B cell (primary cell): ENCODE data around the gene MAGI2. TPM values are rescaled to one million over a fixed set of nuclear protein-coding genes. Genes with fewer than 3 reads are reported as not detected.

Experiments
- ATAC-seq: fragments of 200-7000 bp; cut with Tn5 transposase; one replicate; pipeline ENCODE4 v1.10.0; 2021; ENCODE audit warnings: low read depth, mild to moderate bottlenecking, moderate number of reproducible peaks, moderate library complexity
- CTCF ChIA-PET: fragments of 350-600 bp; sonication (Branson Sonifier 250); formaldehyde crosslinking; loops from one replicate; lab custom pipeline; 2021; ENCODE audit warnings: antibody characterized with exemption, inconsistent platforms; lab: Charles Lee
- POLR2A ChIA-PET: fragments of 350-600 bp; sonication (Branson Sonifier 250); formaldehyde crosslinking; loops from one replicate; lab custom pipeline; 2021; ENCODE audit warnings: antibody characterized with exemption; lab: Charles Lee
- DNase-seq: peaks from one replicate; pipeline ENCODE4 v3.0.0; 2013
- H2AFZ ChIP-seq: 2 replicates; pipeline ENCODE4 v1.6.1; 2012; ENCODE audit warnings: mild to moderate bottlenecking, low read depth, low read length; ENCODE audit not compliant: insufficient read depth, poor library complexity, severe bottlenecking
- H3K27ac ChIP-seq, 2 donors: 1 replicate in 1 of 2; 2 replicates in 1 of 2; pipeline ENCODE4 v1.5.1; 2012 to 2013; ENCODE audit warnings: low read length in 2 of 2, mild to moderate bottlenecking in 2 of 2, moderate library complexity in 1 of 2
- H3K27me3 ChIP-seq, 4 experiments: fragments of 200-600 bp in 1 of 4; sonication (generic) in 1 of 4; replicated peaks in 1 of 4; 1 replicate in 2 of 4; 2 replicates in 2 of 4; pipeline versions ENCODE4 v1.6.1 to v1.7.0; 2013 to 2016; ENCODE audit warnings: low read length in 3 of 4, mild to moderate bottlenecking in 2 of 4, mixed read lengths in 1 of 4, moderate library complexity in 1 of 4; ENCODE audit not compliant: insufficient read depth in 4 of 4, control insufficient read depth in 3 of 4; ENCODE audit errors: control extremely low read depth in 1 of 4
- H3K36me3 ChIP-seq, 2 experiments: replicated peaks in 1 of 2; 1 replicate in 1 of 2; 2 replicates in 1 of 2; pipeline versions ENCODE4 v1.6.1 to v1.7.1; 2013; ENCODE audit warnings: low read length in 1 of 2; ENCODE audit not compliant: insufficient read depth in 2 of 2, control insufficient read depth in 1 of 2; ENCODE audit errors: control extremely low read depth in 1 of 2, extremely low read depth in 1 of 2
- H3K4me1 ChIP-seq, 2 donors: fragments of 200-600 bp in 1 of 2; sonication (generic) in 1 of 2; 1 replicate in 1 of 2; 2 replicates in 1 of 2; pipeline versions ENCODE4 v1.5.1 to v1.6.1; 2013 to 2017; ENCODE audit warnings: low read length in 2 of 2; ENCODE audit not compliant: control insufficient read depth in 2 of 2, insufficient read depth in 2 of 2
- H3K4me2 ChIP-seq: replicated peaks from 2 replicates; pipeline ENCODE3; 2012; ENCODE audit warnings: mild to moderate bottlenecking, low read depth, low read length; ENCODE audit not compliant: poor library complexity, severe bottlenecking
- H3K4me3 ChIP-seq, 5 experiments: fragments of 200-600 bp in 1 of 5; sonication (generic) in 1 of 5; 1 replicate in 3 of 5; 2 replicates in 2 of 5; pipeline versions ENCODE4 v1.5.1 to v1.7.0; 2011 to 2016; ENCODE audit warnings: low read length in 4 of 5, mild to moderate bottlenecking in 4 of 5, low read depth in 2 of 5, control low read depth in 1 of 5, moderate library complexity in 1 of 5; ENCODE audit not compliant: insufficient read depth in 1 of 5; ENCODE audit errors: control extremely low read depth in 1 of 5, extremely low read depth in 1 of 5
- H3K79me2 ChIP-seq: fragments of 200-600 bp; sonication (generic); one replicate; pipeline ENCODE4 v1.6.0; 2016; ENCODE audit warnings: low read length; ENCODE audit not compliant: control insufficient read depth, insufficient read depth
- H3K9ac ChIP-seq: fragments of 200-600 bp; sonication (generic); 2 replicates; pipeline ENCODE4 v1.6.1; 2017; ENCODE audit warnings: mild to moderate bottlenecking, low read length, moderate library complexity
- H3K9me3 ChIP-seq, 3 donors: one replicate each; pipeline versions ENCODE4 v1.6.1 to v1.7.1; 2013; ENCODE audit warnings: low read length in 2 of 3; ENCODE audit not compliant: control insufficient read depth in 2 of 3, insufficient read depth in 1 of 3; ENCODE audit errors: control extremely low read depth in 1 of 3
- H4K20me1 ChIP-seq: 2 replicates; pipeline ENCODE4 v1.6.0; 2012; ENCODE audit warnings: mild to moderate bottlenecking, low read length; ENCODE audit not compliant: insufficient read depth, control insufficient read depth, poor library complexity, severe bottlenecking
- H3K27ac Mint-ChIP-seq: one replicate; pipeline ENCODE4 v1.8.0; 2021; ENCODE audit warnings: mixed read lengths
- H3K27me3 Mint-ChIP-seq: one replicate; pipeline ENCODE4 v1.8.0; 2021; ENCODE audit warnings: mixed read lengths
- H3K4me1 Mint-ChIP-seq: one replicate; pipeline ENCODE4 v1.8.0; 2021; ENCODE audit warnings: mixed read lengths
- H3K4me3 Mint-ChIP-seq: one replicate; pipeline ENCODE4 v1.8.0; 2021; ENCODE audit warnings: mixed read lengths
- H3K9me3 Mint-ChIP-seq: one replicate; pipeline ENCODE4 v1.8.0; 2022; ENCODE audit warnings: mixed read lengths; ENCODE audit not compliant: insufficient read depth
- EZH2 ChIP-seq: IDR thresholded peaks from 2 replicates; pipeline ENCODE4 v1.6.1; 2012; ENCODE audit warnings: borderline replicate concordance, low read depth, mild to moderate bottlenecking, moderate library complexity, low read length; ENCODE audit not compliant: insufficient read depth, poor library complexity, severe bottlenecking
- WGBS: methylation state at CpG from one replicate; pipeline ENCODE4 v1.1.5; 2013; ENCODE audit warnings: missing lambda C conversion rate; ENCODE audit not compliant: insufficient coverage; 5-methylcytosine and 5-hydroxymethylcytosine counted together
- intact Hi-C: fragments of 100-400 bp; cut with micrococcal nuclease; formaldehyde crosslinking; loops from one replicate; pipeline ENCODE4 v1.10.0; 2022
- polyA plus RNA-seq: library from polyadenylated mRNA; depleted of rRNA; stranded (reverse); fragments of >200 nt; gene quantifications from 2 replicates; pipeline ENCODE4 v1.2.3, GENCODE V29; 2012
- total RNA-seq, 2 donors: library from RNA; stranded (reverse); fragments of 120-200 nt in 1 of 2; gene quantifications; 1 replicate in 1 of 2; 2 replicates in 1 of 2; pipeline versions ENCODE4 v1.2.3 to v1.2.4, GENCODE V29; 2013 to 2022
- TF ChIP-seq, protein P1 (sequence below): fragments of 200-600 bp; IDR thresholded peaks from one replicate; pipeline ENCODE4 v1.8.0; 2022; ENCODE audit warnings: antibody characterized with exemption, mild to moderate bottlenecking

Gene MAGI2
- total and polyA plus RNA-seq, 2 donors (not counting 1 experiment from before 2014, with no cell fraction given): 0.16 to 0.64 TPM

GRCh38 chr7:78864339-78864738 is 589.1 kb downstream of the MAGI2 start:
- Histone ChIP-seq H3K79me2 (no peaks in the 10 kb centered on the region), H3K4me2 (no peak overlapping the region), H3K4me1 (no peaks in the 10 kb centered on the region), H3K4me3 (no peak overlapping the region), H4K20me1 (no peaks in the 10 kb centered on the region), H2AFZ (no peak overlapping the region), H3K36me3 (no peaks in the 10 kb centered on the region), H3K9me3 (no peaks in the 10 kb centered on the region), H3K9ac (no peak overlapping the region), H3K27ac (no peak overlapping the region), H3K27me3 (no peaks in the 10 kb centered on the region)
- no peak overlapping the region for H3K4me3 Mint-ChIP-seq
- peaks cover under 1% of the 10 kb centered on the region for H3K9me3 Mint-ChIP-seq
- H3K27ac Mint-ChIP-seq: no peak overlapping the region
- ATAC-seq: no peak
- ChIA-PET CTCF (no interaction called here), POLR2A (no interaction called here)
- H3K27me3 Mint-ChIP-seq: no peaks in the 10 kb centered on the region
- no peaks in the 10 kb centered on the region for H3K4me1 Mint-ChIP-seq
- no peak for TF ChIP-seq EZH2
- intact Hi-C loops: no loop called here
- DNase-seq: no peak

DNA sequence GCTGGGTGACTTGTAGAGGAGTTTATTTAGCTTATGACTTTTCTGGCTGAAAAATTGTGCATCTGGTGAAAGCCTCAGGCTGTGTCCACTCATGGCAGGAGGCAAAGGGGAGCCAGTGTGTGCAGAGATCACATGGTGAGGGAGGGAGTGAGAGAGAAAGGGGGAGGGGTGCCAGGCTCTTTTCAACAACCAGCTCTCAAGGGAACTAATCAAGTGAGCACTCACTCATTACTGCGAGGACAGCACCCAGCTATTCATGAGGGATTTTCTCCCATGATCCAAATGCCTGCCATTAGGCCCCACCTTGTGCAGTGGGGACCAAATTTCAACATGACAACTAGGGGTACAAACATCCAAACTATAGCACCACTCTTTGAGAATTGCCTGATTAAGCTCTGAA is 590.2 kb downstream of the MAGI2 start:
- H3K27ac Mint-ChIP-seq: no peak overlapping the region
- no peak overlapping the region for H3K4me3 Mint-ChIP-seq
- H3K9me3 ChIP-seq: no peaks in the 10 kb centered on the region
- no peaks in the 10 kb centered on the region for H3K36me3 ChIP-seq
- H2AFZ ChIP-seq: no peak overlapping the region
- H3K9ac ChIP-seq: no peak overlapping the region
- POLR2A ChIA-PET: no interaction called here
- ATAC-seq (no peak), DNase-seq (no peak)
- CTCF ChIA-PET: no interaction called here
- H3K4me2 ChIP-seq: no peak overlapping the region
- H3K27me3 ChIP-seq: no peaks in the 10 kb centered on the region
- intact Hi-C loops: no loop called here
- H3K4me3 ChIP-seq: no peak overlapping the region
- H4K20me1 ChIP-seq: no peaks in the 10 kb centered on the region
- TF ChIP-seq EZH2: no peak
- TF ChIP-seq, protein P1, sequence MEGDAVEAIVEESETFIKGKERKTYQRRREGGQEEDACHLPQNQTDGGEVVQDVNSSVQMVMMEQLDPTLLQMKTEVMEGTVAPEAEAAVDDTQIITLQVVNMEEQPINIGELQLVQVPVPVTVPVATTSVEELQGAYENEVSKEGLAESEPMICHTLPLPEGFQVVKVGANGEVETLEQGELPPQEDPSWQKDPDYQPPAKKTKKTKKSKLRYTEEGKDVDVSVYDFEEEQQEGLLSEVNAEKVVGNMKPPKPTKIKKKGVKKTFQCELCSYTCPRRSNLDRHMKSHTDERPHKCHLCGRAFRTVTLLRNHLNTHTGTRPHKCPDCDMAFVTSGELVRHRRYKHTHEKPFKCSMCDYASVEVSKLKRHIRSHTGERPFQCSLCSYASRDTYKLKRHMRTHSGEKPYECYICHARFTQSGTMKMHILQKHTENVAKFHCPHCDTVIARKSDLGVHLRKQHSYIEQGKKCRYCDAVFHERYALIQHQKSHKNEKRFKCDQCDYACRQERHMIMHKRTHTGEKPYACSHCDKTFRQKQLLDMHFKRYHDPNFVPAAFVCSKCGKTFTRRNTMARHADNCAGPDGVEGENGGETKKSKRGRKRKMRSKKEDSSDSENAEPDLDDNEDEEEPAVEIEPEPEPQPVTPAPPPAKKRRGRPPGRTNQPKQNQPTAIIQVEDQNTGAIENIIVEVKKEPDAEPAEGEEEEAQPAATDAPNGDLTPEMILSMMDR: no peak
- 70% methylated on average over 1 of the region's 1 CpG for WGBS
- H3K4me1 ChIP-seq: no peaks in the 10 kb centered on the region
- H3K4me1 Mint-ChIP-seq: no peaks in the 10 kb centered on the region
- no peak overlapping the region for H3K27ac ChIP-seq
- H3K79me2 ChIP-seq: no peaks in the 10 kb centered on the region
- H3K27me3 Mint-ChIP-seq: no peaks in the 10 kb centered on the region
- no peaks in the 10 kb centered on the region for H3K9me3 Mint-ChIP-seq
